HUDEP-2 (cell line): Measurements from ENCODE around the gene ADAMTS8.

Experiments
- DNase-seq, 76 experiments: peaks; one replicate each; lab custom pipeline; 2025; ENCODE audit not compliant: unreplicated experiment in 76 of 76; lab: John Stamatoyannopoulos, UW

The ADAMTS8 gene

DNA sequence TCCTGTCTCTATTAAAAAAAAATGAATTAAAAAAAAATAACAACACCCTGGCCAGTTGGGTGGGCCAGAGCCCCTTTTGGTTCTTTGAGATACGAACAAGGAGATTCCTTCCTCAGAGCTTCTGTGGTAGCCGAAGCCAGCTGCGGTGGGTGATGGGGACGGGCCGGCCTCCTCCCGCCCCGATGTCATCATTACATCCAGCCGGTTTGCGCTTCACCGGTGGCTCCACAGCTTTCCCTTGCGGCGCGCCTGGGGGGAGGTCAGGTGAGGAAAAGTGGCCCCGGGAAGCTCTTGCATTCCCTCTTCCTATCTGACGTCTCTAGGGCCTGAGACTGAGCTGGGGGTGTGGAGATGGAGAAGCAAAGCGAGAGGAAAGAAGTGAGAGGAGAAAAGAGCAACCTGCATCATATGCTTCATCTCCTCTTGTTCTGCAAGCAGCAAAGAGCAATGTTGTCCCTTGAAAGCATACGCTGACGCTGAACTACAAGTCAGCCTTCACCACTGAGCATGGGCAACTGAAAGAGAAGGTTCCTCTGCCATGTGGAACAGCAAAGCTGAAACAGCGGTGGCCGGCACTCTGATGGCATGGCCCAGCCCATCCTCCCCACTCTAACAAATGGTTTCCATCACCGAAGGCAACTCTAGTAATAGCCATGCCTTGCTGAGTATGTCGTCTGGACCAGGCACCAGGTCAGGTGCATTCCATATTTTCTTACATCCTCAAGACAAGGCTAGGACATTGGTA lies 6.0 kb downstream of the ADAMTS8 start:
- no peak for DNase-seq

DNA sequence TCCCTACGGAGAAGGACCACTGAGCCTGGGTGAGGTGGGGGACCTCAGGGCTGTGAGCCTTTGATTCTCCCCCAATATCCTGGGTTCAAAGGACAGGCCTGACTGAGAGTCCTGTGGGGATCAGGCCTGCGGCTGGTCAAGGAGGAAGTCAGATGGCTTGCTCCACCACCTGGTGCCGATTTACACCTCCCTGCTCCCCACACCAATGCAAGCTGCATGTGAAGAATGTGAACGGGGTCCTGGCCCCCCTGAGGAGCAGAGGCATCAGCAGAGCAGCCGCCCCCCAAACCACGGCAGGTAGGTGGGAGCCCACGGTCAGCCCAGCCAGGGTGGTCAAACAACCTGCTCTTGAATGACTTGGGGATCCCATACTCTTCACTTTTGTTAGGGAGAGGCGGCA lies 6.7 kb downstream of the ADAMTS8 start:
- no peak for DNase-seq

DNA sequence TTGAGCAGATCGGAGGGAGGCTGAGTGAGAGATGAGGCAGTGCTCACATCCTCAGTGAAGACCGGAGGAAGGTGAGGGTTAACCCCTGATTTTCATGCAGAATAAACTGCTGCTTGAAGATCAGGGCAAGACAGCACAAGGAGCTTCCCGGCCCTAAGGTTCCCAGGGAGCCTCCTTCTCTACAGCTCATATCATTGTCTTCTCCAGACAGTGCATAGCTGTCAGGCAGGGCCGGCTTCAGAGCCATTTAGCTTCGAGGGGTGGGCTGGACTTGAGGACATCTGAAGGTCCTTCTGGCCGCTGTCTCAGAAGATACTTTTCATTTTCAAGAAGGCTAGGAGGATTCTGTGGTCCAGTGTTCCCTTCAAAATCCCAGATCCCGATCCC lies 7.2 kb downstream of the ADAMTS8 start:
- DNase-seq, result no peak

DNA sequence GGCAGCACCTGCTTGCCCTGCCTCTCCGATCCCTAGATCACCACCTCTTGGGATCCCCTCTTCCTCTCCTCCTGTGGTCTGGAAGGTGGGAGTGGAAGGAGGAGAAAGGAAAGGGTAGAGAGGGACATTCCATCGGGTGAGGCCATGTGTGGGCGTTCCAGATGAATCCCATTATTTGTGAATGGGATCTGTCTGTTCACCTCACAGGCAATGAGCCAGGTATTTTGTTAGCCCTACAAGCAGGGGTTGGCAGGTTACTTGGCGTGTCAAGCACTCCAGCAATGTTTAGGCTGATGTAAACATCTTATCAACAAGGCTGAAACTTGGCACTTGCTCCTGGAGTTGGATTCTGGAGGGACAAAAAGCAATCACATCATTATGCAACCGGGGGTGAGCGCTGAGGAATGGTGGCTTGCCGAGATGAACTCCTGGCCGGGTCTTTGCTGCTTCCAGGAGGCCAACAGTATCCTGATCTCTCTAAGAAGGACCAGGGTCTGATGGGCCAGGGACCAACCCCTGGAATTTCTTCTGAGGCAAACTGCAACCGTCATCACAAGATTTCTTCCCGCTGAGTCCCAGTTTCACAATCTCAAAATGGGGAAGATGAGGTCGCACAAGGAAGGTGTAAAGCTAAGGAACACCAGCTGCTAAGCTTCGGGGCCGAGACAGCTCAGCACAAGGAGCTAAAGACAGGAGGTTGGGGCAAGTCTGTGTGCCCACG lies 7.8 kb downstream of the ADAMTS8 start:
- DNase-seq, result no peak

DNA sequence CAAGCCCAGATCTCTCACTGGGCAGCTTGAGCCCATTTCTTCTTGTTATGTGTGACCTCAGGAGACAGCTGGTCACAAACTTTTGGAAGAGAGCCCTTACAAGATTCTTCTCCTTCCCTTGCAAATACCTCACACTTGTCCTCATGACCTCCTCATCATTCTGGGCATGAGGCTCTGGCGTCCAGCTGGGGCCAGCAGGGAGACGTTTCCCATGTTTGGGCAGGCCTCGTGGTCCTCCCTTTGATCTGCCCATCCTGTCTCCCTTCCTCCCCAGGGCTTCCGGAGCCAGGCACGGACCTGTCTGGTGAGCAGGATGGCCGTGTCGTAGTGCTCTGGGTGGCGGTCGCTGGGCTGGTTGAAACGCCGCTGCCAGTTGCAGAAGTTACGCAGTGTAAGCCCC lies 9.7 kb downstream of the ADAMTS8 start:
- DNase-seq, result no peak

DNA sequence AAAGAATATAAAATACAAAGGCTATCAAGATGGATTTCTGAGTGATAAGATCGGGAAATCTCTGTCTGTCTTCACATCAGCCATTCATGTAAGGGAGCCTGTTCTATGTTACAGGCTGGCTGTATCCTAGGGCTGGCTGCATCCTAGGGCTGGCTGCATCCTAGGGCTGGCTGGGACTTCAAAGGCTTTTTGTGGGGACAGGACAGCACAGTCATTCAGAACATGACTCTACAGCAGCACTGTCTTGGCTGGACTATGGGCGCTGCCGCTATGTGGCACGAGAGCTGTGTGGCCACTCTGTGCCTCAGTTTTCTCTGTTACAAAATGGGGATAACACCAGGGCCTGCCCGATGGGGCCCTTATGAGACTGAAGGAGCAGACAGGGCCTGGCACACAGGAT lies 10.2 kb downstream of the ADAMTS8 start:
- no peak for DNase-seq

DNA sequence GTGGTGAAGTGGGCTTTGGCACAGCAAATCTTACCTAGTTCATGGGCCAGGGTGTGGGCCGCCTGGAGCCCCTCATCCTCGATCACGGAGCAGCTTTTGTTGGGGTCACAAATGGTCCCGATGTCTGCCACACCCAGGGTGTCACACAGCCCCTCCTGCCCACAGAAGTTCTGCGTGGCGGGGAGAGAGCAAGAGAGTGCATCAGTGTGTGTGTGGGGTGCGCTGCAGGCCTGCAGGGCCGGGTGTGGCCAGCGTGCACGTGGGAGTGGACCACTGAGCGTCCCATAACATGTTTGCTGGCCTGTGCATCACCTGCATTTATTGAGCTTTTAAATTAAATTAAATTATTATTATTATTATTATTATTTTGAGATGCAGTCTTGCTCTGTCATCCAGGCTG lies 11.5 kb downstream of the ADAMTS8 start:
- no peak for DNase-seq

DNA sequence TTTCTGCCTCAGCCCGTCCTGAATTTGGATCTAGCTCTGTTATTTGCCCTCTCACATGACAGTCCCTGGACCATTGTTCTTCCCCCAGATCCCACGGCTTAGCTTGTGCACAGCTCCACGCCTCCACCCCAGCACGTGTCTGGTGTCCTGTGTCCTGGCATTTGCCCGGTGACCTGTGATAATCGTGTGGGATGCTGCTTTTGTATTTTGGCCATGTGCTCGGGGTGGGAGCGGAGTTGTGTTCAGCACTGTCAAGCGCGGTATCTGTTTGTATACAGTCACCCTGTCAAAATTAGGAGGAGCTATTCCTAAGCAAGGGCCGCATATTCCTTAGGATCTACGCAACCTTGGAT lies 11.9 kb downstream of the ADAMTS8 start:
- DNase-seq, result no peak

DNA sequence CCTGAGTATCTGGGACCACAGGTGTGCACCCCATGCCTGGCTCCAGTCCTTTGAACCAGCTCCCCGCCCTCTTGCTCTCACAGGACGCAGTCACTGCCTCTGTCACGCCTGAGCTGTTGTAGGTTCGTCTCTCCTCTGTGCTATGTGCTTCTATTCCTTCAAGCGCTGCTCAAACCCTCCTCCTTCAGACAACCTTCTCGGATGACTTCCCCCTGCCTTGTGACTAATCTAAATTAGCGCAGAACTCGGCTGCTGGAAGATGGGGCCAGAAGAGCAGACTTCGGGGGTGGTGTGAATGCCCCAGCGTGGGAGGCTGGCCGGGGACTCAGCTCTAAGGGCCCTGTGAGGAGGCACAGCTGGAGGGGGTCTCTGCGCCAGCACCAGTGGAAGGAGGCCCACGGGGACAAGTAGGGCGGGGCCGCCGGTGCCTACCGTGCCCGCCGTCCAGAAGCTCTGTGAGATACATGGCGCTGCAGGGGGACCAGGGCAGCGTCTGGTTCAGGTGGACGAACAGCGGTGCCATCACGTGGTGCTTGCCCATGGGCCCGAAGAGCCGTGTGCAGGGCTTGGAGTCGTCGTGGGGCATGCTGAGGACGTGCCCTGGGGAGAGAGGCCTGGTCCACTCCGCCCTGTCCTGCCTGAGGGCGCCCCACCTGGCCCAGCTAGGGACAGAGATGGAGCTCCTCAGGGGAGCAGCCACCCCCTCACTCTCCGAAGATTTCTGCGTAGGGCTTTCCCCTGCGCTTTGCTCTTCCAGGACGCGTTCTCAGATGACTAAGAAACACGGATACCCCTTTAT lies 12.5 kb downstream of the ADAMTS8 start:
- no peak for DNase-seq

DNA sequence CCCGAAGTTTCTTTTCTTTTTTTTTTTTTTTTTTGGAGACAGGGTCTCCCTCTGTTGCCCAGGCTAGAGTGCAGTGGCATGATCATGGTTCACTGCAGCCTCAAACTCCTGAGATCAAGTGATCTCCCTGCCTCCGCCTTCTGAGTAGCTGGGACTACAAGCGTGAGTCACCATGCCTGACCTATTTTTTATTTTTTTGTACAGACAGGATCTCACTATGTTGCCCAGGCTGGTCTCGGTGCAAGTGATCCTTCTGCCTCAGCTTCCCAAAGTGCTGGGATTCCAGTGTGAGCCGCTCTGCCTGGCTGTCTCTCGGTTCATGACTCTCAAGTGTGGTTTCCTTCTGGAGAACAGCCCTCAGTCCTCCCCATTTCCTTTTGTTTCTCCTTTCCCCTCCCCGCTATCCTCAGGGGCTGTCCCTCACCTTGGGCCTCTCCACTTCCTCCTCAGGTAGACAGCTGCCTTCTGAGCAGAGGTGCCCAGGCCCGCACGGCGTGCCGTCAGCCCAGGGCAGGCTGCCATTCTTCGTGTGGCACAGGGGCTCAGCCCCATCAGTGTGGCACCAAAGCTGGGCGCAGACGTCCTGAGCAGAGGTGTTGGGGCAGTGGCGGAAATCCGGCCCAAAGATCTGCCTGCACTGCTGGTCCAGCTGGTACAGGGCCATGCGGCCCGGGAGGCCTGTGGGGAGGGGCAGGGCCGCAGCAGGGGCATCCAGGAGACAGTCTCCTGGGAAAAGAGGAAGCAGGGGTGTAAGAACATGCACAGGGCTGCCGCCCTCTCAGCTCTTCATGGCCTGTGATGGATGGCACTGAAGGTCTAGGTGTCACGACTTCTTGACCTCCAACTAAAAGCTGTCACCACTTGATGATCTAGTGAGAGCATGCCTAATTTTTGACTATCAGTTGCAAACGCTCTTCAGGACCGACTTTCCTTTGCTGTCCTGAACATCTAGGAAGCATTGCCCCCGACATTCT lies 14.0 kb downstream of the ADAMTS8 start:
- DNase-seq, result no peak

DNA sequence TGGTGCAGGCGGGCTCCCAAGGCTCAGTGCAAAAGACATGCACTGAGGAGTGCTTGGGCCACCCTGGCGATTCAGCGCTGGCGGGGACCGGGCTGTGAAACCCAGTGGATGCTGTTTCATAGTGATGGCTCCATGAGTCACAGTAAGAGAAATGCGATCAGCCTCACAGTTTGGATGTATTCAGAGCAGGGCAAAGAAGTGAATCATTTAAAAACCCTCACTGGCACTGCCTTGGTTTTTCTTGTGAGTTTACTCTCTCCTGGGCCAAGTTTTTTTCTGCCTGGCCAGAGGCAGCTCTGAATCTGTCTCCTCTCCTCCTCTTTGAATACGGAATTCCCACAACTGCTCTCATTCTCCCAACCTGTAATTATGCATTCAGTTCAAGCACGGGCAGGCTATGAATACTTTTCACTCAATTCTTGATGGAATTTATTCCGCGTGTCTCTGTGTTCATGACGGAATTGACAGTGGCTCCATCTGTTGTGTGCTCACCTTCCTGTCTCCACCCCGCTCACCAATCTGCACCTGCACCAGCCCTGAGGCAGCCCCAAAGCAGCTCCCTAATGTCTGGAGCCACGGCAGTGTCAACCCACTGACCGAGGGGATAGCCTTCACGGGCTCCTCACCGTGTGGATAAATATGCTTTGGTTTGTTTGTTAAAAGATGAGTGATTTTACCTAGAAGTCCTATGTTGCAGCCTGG lies 14.9 kb downstream of the ADAMTS8 start:
- DNase-seq, result no peak

DNA sequence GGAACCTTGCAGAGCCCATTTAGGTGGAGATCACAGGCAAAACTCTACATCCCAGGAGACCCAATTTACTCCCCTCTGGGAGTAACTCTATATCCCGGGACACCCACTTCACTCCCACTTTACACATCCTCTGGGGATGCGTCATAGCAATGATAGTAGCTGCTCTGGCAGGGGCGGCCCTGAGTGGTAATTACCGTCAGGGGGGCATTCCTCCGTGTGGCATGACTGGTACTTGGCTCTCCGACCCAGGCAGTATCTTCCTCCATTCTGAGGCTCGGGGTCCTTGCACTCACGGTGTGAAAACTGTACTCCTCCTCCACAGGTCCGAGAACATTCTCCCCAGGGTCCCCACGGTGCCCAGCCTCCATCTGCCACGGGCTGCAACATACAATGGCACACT lies 17.2 kb downstream of the ADAMTS8 start:
- no peak for DNase-seq

DNA sequence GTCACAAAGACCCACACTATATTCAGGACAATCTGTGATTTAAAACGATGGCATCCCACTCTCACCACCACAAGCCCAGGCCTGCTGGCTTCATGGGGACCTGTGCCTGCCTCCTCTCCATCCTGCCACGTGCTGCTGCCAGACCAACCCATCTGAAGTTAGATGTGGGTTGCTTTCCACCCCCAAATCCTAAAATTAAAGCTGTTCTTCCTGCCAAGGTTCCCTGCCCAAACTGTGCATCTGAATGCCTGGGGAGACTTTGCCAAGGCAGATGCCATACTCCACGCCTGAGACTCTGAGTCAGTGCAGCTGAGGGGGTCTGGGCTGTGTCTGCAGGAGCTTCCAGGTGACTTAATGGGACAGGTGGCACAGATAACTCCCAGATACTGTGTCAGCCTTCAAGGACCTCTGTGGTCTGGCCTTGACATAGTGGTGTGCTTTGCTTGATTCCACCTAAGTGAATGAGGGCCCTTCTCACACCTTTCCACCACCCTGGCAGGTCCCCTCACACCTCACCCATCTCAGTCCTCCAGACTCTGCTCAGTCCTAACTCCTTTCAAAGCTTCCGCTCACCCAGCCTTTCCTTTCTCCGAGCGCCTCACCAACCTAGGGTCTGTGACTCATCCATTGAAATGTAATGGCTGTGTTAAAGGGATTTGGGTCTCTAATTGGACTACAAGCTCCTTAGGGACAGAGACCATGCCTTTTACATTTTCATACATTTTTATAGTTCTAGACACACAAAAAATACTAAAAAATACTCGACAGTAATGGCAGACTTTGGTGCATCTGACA lies 18.6 kb downstream of the ADAMTS8 start:
- no peak for DNase-seq

DNA sequence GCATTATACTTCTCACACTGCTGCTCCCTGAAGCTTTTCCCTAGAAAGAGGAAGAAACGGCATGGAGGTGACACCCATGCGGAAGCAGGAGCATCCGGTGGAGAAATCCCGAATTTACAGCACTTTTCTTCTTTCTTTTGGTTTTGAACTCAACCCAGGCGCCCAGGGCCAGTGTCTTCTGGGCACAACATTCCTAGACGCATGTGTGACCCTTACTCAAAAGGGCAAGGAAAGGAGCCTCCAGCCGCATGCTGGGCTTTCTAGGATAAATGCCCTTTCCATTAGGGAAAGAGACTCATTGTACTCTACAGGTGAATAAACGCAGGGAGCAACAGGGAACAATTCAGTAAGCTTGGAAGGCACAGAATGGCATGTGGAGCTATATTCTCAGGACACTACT lies 19.5 kb downstream of the ADAMTS8 start:
- DNase-seq, result no peak

DNA sequence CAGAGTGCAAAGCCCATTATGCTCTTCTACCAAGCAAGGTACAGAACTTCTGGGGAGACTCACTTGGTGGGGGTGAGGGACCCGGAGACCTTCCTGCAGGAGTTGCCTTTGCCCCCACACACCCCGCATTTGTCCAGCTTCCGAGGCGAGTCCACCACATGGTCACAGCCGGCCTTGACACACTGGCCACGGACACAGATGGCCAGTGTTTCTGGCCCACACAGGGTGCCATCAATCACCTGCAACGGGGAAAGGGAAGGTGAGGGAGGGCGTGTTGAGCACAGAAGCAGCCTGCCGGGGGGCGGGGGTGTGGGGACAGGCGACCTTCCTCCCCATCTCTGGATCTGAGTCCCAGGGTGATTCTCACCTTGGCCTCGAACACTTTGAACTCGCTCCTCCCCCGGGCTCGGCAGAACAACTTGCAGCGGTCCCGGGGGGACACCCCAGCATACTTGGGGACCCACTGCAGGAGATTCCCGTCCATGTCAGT lies 20.0 kb downstream of the ADAMTS8 start:
- no peak for DNase-seq

DNA sequence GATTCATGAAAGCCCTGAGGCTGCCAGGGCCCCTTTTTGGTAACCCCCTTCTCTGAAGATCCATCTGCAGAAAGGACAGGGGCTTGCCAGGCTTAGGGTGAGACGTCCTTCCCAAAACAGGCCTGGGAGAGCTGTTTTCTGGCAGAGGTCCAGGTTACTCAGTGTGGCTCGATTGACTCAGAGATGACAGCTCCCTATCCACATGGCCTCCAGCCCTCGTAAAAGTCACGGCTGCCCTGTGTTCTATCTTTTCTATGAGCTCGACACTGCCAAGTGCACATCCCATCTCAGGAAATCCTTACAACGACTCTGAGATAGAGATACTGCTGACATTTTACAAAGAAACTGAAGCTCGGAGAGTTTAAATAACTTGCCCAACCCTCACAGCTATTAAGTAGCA lies 20.4 kb downstream of the ADAMTS8 start:
- no peak for DNase-seq

DNA sequence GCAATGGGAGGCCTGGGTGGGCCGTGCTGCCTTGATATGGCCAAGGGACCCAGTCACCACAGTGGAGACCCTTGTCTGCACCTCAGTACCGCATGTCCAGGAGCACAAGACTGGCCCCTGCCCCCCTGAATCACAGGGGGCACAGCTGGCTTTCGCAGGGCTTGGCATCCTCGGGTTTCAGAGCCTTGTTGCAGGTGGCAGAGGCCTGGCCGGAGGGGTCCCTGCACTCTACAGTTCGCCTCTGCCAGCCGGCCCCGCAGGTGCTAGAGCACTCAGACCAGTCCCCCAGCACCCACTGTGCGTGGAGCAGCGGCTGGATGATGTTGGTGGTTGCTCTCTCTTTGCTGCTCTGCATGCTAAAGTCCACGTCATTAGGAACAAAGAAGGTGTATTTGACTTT lies 23.0 kb downstream of the ADAMTS8 start:
- no peak for DNase-seq

DNA sequence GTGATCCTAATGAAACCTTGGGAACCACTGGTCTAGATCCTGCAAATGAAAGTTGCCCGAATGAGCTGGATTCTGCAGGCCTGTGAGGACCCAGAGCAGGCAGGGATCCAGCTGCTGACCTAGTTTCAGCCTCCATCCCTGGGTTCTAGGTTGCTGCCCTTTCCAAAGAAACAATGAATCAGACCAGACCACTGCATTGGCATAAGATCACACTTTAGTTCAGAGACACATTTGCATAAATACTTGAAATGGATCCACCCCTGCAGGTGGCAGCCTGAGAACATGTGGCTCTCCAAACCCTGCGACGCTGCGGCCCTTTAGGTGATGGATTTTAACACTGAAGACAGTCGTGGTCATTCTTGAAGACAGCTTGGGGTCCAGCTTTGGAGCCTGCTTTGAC lies 23.7 kb downstream of the ADAMTS8 start:
- no peak for DNase-seq

DNA sequence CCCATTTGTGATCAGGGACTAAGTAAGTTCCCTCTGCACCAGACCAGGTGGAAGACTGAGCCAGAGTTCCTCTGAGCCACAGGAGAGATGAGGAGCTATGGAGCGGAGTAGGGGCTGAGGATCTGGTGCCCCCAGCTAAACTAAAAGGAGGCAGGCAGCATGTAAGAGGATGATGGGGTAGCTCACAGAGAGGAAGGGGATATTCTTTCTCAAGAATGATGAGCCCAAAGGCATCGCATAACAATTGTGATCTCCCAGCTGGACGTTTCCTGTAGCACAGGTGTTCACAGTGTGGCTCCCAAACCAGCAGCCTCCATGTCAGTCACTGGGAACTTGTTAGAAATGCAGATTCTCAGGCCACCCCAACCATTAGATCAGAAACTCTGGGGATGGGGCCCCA lies 24.4 kb downstream of the ADAMTS8 start:
- DNase-seq, result no peak
